Fibroblast of villous mesenchyme (primary cell): Measurements from ENCODE around the gene ACOT8. TPM values are rescaled to one million over a fixed set of nuclear protein-coding genes. Genes with fewer than 3 reads are reported as not detected.

ENCODE experiments used
- DNase-seq: peaks from one replicate; pipeline ENCODE4 v3.0.0-alpha.2; 2010; ENCODE audit warnings: low read depth
- H3K4me3 ChIP-seq: 2 replicates; pipeline ENCODE4 v1.5.1; 2011; ENCODE audit warnings: low read depth, mild to moderate bottlenecking, low read length
- CTCF ChIP-seq: IDR thresholded peaks from 2 replicates; pipeline ENCODE4 v1.5.1; 2012; ENCODE audit warnings: low read depth, mild to moderate bottlenecking, low read length; ENCODE audit not compliant: insufficient read depth
- total RNA-seq: library from RNA; depleted of rRNA; stranded (reverse); fragments of >200 nt; gene quantifications from 2 replicates; pipeline ENCODE4 v1.2.3, GENCODE V29; 2012

ACOT8 gene
- total RNA-seq, 1 donor, result 36.7 TPM

- no peak overlapping the region for H3K4me3 ChIP-seq
- DNase-seq, result peak; percentile 35
- no peak for TF ChIP-seq CTCF
Observed at GRCh38 chr20:45873409-45874103, 16.4 kb upstream of the ACOT8 start.

- no peak for TF ChIP-seq CTCF
- no peak for DNase-seq
- no peak overlapping the region for H3K4me3 ChIP-seq
Observed at GRCh38 chr20:45872626-45873025, 15.4 kb upstream of the ACOT8 start.

- no peak for TF ChIP-seq CTCF
- DNase-seq, result peak; percentile 61
- no peak overlapping the region for H3K4me3 ChIP-seq
Observed at GRCh38 chr20:45867819-45868176, 10.6 kb upstream of the ACOT8 start.

- TF ChIP-seq CTCF, result no peak
- no peak overlapping the region for H3K4me3 ChIP-seq
- DNase-seq, result no peak
Observed at GRCh38 chr20:45867136-45867818, 10.1 kb upstream of the ACOT8 start.

- DNase-seq, result no peak
- H3K4me3 ChIP-seq, result no peak overlapping the region
- no peak for TF ChIP-seq CTCF
Observed at GRCh38 chr20:45866454-45866853, 9.3 kb upstream of the ACOT8 start.

GRCh38 chr20:45863543-45864470, 6.6 kb upstream of the ACOT8 start:
- no peak for TF ChIP-seq CTCF
- H3K4me3 ChIP-seq, result no peak overlapping the region
- DNase-seq, result no peak
